Activated gamma-delta T cell treated with anti-CD3 and anti-CD28 coated beads, Interleukin-2, amount 50 U/mL, for 16 hours (primary cell): Measurements from ENCODE around the gene ARRB1.
A peak's percentile ranks its signal among the peaks of the same experiment; 100 is the strongest.
"Not testable (repeated sequence)": the region's sequence is repeated elsewhere in the genome, so short reads cannot be mapped to it uniquely, and the experiment has no call there.

Source experiments
- DNase-seq: peaks from one replicate; pipeline ENCODE4 v3.0.0-alpha.2; 2020; ENCODE audit warnings: low read depth

ARRB1 gene

DNA sequence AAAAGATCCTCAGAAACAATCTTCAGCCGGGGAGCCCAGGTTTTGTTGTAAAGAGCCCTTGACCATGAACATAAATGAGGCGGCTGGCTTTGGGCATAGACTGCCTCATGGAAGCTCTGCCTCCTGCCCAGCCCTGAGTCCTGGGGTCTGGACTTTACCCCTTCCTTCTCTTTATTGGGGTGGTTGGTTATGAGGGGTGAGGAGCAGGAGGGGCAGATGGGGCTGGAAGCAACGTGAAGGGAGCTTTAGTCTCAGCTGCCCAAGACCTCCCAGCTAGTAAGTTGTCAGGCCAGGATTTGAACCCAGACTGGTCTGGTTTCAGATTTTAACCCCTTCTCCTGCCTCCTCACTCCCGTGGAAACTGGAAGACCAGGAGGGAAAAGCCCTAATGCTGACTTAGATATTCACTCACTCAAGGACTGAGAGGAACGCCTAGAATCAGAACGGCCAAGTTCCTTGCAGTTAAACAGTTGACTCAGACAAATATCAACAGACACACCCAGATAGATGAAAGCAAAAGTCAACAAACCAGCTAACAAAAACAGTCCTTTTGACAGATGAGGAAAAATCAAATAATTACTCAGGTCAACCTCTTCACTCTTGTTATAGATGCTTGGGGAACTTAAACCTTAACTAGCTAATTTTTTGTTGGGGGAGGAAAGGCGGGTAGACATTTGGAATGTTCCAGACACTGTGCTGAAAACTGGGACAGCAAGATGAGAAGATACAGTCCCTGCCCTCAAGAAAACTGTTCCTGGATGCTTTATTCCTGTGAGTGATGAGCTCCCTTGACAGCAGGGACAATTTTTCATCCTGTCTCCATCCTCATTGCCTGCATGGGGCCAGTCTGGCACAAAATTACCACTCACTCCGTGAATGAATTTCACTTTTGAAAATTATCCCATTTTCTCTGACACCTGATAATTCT lies 20.8 kb upstream of the ARRB1 start:
- DNase-seq: no peak

DNA sequence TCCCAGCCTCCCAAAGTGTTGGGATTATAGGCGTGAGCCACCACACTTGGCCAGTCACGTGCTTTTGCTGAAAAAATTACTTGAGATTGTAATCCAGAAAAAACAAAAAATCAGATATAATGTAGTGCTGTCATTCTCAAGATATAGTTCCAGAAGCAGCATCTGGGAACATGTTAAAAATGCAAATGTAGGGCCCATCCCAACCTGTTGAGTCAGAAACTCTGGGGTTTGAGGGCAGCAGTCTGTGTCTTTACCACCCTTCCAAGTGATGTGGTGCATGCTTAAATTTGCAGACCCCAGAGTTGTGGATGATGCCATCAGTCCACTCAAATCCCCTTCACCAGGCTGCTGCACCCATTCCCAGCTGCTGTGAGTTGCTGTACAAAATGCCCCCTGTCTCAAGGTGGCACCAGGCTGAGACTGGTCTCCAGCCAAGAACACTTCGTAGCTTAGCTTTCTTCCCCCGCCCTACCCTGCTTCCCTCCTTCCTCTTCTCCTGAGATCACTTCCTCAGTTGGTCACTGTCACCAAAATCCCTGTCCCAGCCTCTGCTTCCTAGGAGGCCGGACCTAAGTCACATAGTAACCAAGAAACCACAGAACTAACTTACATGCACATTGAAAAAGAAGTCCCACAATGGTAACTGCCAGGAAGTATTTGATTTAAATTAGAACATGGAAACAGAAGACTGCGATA lies 18.2 kb upstream of the ARRB1 start:
- no peak for DNase-seq

DNA sequence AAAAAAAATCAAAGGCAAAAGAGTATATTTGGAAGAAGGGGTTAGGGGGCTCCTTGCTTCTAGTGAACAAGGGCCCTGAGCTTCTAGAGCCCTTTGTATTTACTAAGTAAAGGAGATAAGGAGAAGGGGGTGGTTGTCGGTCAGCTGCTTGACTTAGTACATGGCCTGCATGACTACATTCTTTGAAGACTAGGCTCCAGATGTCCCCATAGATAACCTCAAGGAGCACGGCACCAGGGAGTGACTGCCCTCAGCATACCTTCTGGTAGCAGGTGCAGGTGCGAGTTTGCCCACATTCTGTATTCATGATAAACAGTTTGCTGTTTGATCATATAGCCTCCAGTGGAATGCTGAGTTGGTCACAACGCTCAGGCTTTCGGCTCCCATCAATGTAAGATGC lies 15.4 kb upstream of the ARRB1 start:
- DNase-seq: not testable (repeated sequence)

DNA sequence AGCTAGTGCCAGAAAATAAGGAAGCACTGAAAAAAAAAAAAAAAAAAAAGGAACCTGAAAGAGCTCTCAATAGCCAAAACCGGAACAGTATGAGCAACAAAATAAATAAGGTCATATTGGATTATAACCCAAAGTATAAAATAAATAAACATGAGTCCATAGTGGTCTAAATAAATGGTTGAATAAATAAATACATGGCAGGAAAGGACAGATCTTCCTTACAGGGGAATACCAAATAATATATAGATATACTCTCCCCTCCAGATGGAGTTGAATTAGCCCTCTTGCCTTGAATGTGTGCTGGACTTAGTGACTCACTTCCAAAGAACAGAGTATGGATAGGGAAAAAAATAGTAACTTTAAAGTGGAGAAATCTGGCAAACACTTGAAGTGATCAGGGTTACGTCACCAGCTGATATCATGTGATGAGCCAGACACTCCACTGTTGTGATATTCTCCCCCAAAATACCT lies 14.3 kb upstream of the ARRB1 start:
- no peak for DNase-seq

DNA sequence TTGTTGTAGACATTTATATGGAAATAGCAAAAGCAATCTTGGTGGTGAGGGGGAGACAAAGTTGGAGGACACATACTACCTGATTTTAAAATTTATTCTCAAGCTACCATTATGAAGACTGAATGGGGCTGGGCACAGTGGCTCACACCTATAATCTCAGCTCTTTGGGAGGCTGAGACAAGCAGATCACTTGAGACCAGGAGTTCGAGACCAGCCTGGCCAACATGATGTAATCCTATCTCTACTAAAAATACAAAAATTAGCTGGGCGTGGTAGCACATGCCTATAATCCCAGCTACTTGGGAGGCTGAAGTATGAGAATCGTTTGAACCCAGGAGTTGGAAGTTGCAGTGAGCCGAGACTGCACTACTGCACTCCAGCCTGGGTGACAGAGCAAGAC lies 10.8 kb upstream of the ARRB1 start:
- not testable (repeated sequence) for DNase-seq

DNA sequence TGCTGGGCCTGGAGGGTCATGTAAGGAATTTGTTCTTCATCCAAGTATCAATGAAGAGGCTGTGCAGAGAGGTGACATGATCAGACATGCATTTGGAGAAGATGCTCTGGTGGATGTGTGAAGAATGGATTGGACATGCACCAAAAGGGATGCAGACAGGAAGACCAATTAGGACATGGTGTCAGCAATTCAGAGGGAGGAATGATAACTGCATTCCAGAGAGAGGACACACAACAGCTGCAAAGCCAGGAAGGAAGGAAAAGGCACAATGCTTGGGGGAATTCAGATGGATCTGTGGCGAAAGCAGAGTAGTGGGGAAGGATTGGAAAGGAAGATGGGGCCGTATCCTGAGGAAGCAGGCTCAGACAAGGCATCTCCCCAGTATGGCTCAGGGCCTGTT lies 5.2 kb upstream of the ARRB1 start:
- DNase-seq: no peak

DNA sequence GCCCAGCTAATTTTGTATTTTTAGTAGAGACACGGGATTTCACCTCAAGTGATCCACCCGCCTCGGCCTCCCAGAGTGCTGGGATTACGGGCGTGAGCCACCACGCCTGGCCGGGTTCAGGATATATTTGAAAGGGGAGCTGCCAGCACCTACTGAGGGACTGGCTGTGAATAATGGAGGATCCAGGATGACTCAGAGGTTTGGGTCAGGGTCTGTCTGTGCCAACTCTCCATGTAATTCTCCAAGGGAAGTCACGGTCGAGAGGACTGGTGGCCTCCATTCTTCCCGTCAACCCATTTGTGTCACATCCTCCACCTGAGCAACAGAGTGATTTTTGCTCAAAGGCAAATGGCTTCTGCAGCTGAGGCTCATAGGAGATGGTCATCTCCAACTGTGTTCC lies 3.6 kb upstream of the ARRB1 start:
- no peak for DNase-seq

DNA sequence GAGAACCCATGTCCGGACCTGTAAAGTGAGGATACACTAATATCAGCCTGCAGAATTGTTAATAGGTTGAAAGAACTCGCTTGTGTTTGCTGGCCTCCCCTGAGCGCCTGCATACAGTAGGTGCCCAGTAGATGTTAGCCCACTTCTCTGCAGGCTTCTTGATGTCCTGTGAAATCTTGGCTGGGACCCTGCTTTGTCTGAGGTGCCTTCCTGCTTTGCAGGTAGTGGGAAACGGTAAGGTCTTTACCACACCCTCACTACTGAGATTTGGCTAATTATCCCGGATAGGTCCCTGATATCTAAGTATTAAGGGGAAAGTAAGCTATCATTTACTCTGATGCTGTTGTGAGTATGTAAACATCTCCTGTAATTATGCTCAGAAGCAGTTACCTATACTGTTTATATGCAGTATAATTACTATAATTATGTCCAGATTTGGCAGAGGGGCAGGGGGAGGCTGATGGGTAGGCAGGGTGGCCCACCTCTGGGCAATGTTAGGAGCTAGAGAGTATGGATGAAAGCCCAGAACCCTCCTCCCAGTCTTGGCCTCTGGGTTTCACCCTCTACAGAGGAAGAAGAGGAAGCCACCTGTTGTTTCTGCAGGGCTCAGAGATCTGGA lies 1.2 kb upstream of the ARRB1 start:
- no peak for DNase-seq

DNA sequence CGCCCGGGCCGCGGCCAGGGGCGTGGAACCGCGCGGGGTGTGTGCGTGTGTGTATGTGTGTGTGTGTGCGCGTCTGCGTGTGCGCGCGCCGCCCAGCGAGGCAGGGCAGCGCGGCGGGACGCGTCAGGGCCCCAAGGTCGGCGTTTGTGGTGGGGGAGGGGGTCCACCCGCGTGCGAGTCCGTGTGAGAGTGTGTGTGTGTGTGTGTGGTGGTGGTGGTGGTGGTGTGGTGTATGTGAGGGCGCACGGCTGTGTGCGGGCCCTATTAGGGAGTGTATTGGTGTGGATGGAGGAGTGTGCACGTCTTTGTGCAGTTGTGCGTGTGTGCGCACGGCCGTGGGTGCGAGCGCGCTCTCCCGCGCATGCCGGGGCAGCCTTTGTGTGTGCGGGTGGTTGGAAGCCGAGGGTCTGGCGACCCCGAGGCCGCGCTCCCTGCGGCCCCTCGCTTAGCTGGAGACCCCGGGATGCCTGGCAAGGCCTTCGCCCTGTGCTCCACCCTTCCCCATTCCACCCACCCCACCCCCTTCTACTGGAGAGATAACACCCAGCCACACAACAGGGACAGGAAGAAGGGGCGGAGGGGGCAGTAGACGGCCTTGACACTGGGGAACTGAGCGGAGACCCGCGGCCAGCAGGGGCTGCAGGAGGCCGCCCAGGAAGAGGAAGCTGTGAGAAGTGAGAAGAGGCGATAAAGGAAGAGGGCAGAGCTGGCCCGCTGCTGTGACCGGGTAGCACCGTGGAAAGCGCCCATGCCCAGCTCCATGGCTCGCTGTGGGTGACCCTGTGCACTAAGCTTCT lies 528 bp upstream of the ARRB1 start:
- DNase-seq: peak; percentile 36

DNA sequence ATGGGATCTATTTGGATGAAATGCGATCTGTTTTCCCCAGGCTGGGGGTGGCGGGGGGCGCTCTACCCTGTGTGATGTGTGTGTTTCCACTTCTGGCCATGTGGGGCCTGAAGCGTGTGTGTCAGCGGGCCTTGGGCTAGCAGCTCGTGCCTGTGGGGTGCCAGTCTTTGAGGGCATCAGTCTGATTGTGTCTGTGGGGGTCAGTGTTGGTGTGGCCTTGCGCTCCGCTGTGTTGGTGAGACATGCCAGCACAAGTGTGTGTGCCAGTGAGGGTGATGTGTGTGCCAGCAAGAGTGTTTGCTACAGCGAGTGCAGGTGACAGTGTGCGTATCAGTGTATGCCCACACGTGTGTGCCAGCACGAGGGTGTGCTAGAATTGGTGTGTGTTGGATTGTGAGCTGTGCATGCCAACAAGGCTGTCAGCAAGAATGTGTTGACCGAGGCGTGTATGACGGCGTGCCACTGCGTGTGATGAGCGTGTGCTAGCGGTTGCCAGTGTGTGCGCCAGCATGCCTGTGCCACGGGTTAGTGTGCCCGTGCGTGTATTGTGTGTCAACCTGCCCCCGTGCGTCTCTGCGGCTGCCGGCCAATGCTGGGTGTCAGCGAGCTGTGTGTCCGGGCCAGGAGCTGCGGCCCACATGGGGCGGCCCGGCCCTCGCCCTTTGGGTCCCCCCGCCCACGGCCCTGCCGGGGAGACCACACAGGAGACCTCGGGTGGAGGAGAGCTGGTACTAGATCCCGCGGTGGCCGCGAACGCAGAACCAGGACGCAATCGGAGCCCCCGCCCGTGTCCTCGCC lies 519 bp downstream of the ARRB1 start:
- DNase-seq: peak; percentile 9

DNA sequence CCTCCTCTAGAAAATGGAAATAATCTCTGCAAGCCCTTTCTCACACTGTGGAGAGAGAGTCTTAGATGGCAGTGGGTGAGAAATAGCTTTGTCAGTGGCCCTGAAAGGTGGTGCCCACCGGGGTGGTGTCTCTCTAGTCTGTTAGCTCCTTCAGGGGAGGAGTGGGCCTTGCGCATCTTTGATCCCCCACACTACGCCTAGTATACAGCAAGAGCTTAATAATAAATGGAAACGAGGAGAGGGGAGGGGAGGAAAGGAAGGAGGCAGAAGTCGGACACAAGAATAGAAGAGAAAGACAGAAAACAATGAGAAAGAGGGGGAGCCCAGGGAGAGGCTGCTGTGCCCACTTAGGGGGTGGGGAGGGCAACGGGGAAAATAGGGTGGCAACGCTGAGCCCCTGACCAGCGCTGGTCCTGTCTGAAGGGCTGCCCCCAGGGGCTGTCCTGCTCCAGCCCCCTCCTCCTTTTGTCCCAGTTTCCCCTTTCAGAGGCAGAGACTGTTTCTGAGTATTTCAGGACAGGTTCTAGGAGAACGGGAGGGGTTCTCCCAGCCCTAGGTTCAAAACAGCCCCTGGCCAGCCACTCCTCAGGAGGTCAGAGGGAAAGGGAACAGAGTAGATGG lies 1.2 kb downstream of the ARRB1 start:
- DNase-seq: no peak

DNA sequence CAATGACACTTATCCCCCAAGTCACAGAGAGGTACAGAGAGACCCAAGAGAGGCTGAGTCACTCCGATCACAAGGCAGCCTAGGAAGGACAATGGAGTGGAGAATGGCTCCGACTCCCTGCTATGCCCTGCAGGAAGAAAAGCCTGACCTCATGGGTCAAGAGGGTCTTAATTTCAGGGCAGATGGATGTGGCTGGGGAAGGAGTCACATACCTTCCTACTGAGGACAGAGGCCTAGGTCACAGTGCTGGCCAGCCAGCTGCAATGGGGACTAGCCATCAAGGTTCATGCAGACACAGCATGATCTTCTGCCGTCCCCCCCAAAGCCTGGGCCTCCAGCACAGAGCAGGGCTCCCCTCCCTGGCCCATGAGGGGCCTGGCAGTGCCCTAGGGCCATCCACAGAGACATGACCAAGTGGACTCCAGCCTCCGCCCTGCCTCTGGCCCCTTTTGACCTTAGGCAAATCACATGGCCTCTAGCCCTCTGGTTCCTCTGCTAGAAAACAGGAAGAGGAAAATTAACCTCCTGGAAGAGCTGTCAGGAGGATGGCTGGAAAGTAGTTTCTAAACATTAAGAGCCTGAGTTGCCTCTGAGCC lies 1.8 kb downstream of the ARRB1 start:
- DNase-seq: no peak

DNA sequence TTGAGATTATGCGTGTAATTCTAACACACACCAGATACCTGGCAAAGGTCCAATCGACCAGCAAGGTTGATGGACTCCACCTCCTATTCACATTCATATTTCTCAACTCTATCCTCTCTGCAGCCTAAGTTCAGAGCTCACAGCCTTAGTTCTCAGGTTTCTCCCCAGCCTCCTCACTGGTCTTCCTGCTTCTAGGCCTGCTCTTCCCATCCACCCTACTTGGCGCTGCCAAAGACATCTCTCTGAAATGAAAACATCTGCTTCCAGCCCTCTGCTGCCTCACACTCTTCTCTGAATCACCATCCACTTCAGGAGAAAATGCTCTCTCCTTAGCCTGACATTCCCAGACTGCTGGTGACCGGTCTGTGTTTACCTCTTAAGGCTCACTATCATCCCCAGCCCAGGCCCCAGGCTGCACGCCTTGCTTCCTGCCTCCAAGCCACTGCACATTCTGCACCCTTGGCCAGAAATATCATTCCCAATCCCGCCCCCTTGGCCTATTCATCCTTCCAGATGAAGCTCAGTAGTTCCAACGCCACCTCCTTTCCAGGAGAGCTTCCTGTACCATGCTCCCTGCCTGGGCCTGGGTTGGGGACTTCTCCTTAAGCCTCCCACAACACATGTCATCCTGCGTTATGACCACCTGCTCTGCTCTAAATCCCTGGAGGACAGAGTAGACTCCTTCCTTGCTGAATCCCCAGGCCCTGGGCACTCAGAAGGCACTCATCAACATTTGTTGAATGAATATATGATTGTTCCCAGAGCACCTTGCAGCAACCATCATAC lies 3.5 kb downstream of the ARRB1 start:
- no peak for DNase-seq

DNA sequence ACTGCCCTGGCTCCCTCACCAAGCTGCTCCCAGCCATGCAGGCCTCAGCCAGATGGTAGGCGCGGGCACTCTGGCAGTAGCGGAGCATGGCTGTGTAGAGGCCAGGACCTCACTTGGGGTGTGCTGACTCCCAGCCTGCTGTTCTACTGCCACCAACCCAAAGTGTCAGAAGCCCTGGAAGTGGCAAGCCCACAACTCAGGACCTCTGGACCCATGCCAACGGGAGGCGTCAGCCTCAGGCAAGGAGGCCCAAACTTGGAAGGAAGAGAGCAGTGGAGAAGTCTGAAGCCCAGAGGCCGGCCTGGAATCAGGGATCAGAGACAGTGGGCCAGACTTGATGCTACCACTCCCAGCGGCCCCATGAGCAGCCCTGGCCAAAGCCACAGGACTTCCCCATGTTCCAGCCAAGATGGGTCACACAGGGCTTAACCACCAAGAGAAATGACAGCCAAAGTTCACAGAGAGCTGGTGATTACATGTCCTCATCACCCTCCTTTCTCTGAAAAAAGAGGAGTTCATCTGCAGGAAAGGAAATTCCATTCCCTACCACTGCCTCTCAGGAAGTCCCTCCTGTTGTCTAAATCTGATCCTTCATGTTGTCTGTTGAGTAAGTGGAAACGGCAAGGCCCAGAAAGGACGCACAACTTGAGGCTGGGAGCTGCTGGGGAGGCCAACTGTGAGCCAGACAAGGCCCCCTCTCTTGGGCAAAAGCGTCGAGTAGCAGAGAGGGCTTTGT lies 4.4 kb downstream of the ARRB1 start:
- DNase-seq: no peak

DNA sequence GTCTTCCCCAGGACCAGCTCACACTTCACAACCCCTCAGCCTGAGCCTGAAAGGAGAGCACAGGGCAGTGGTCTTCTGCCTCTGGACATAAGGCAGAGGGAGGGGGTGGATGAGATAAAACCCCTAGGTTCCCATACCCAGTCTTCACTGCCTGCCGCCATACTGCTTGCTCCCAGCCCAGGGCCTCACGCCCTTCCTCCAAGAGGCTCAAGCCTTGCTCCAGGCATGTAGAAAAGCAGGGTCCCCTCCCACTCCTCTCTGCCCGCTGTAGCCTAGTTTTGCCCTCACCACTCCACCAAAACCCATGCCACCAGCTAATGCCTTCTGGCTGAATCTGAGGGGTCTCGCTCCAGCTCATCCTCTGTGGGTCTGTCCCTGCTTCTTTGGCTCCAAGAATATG lies 5.2 kb downstream of the ARRB1 start:
- no peak for DNase-seq

DNA sequence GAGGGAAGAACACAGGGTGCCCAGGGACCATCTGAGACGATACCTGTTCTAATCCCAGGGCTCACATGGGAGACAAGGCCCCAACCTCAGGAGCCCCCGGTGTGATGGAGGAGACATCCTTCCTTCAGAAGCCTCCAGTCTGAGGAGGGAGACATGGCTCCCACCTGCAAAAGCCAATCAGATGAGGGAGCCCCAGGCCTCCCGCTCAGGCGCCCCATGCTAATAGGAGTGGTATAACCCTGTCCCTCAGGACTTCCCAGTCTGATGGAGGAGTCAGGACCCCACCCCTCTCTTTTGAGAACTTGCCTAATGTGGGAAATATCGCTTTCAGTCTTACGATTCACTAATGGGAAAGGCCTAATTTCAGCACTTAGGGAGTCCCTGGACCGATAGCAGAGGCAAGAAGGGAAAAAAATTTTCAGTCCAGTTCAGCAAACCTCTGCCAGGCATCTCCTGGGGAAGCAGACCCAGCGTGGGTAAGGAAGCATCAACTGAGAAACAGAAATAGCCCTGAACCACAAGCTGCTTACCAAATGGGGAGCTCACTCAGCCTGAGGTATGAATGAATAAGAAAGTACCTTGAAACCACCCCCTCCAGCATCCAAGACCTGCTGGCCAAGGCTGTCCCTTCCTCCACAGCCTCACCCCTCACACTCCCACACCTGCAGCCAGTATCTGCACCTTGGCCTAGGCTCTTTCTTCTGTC lies 5.9 kb downstream of the ARRB1 start:
- no peak for DNase-seq

DNA sequence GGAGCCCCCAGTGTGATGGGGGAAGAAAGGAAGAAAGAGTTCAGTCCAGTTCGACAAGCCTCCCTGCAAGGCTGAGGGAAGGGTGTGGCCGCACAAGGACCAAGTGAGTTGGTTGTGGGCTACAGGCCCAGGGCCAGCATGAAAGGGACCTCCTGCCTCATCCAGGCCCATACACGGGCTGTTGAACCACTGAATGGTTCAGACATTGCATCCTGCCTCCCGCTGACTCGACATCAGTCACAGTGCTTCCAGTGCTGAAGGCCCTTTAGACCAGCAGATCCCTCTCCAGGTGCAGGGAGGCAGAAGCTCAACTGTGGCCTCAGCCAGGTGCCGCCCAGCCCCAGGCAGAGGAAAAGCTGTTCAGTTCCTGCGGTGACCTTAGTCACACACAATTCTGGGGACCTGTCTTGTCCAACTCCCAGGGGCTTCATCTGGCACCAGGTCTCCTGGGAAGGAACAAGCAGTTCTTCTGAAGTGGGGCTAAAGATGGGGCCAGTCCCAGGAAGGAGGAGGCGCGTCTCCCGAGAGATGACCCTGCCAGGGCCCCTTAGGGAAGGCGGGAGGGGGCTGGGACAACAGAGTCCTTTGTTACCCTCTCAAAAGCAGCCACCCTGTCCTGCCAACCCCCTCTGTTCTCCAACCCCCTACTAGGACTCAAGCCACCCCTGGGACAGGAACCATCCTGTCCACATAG lies 6.6 kb downstream of the ARRB1 start:
- no peak for DNase-seq

DNA sequence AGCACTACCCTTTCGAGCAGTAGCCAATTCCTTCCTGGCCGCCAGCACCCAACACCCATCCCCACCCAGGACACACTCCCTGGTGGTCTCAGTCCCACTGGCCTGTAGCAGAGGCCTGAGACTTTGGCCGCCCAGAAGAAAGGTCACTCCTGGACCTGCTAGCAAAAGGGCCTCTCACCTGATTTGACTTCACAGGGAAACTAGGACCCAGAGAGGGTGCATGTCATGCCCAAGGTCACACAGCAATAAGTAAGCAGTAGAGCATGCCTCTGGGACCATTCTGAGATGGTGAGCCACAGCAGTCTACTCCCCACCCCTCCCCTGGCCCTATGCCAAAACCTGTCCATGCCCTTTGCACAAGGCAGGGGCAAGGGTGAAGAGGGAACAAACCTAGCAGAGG lies 7.3 kb downstream of the ARRB1 start:
- DNase-seq: no peak
